SHP77 (cell line): ENCODE measurements around the gene TREML2.
A peak's percentile ranks its signal among the peaks of the same experiment; 100 is the strongest.
"Not testable (repeated sequence)": the region's sequence is repeated elsewhere in the genome, so short reads cannot be mapped to it uniquely, and the experiment has no call there.

Source experiments
- DNase-seq, 2 experiments: peaks; one replicate each; lab custom pipeline; 2025; lab: John Stamatoyannopoulos, UW

The TREML2 gene

DNA sequence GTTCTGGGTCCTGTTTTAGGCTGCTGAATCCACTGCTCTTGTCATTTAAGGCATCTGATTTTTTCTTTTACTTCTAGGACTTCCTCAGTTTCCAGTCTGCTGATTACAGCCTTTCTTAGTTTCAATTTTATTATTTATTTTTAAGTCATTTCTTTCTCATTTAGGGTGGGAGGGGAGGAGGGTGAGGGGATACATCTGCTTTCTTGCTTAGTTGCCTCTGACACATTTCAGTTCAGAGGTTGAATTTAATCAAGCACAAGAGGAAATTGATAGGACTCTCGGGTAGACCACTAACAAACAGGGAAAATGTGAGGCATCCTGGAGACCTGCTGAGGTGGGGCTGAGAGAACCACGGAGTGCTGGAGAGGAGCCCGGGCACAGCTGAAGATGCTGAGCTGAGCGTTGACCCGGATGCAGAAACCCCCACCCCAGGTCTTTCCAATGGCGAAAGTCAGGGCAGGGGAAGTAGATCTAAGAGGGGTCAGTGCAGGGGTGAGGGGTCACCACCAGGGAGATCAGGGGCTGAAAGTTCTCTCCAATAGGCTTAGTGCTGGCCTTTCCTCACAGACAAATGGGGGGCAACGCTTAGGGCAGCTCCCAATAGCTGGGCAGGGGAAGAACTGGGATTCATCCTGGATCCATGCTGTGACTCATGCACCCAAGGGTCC, 7.6 kb upstream of the TREML2 start:
- DNase-seq: no peak

DNA sequence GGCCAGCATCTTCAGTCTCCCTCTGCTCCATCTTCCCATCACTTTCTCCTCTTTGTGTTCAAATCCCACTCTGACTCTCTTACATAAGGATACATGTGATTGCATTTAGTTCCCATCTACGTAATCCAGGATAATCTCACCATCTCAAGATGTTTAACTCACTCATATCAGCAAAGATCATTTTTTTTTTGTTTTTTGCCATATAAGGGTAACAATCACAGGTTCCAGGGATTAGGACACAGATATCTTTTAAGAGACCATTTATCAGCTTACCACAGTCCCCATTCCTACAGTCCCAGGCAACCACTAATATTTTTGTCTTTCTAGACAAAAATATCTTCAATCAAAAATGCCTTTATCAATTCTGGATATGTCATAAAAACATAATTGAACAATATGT, 3.2 kb upstream of the TREML2 start:
- no peak for DNase-seq

DNA sequence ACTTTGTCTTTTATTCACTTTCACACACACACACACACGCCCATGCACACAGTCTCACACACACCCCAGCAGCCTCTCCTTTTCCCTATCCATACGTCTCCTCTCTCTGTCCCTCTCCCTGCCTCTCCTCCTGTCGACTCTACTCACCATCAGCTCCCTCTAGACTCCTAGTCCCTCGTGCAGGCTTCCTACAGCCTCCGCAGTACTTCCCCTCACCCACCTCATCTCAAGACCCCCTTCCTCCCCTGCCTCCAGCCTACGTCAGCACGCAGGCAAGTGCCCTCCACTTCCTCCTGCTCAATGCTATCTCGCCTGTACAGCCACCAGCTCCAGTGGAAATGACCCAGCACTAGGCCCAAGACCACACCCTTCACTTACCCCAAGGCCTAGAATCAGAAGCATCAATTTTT, 820 bp upstream of the TREML2 start:
- no peak for DNase-seq

DNA sequence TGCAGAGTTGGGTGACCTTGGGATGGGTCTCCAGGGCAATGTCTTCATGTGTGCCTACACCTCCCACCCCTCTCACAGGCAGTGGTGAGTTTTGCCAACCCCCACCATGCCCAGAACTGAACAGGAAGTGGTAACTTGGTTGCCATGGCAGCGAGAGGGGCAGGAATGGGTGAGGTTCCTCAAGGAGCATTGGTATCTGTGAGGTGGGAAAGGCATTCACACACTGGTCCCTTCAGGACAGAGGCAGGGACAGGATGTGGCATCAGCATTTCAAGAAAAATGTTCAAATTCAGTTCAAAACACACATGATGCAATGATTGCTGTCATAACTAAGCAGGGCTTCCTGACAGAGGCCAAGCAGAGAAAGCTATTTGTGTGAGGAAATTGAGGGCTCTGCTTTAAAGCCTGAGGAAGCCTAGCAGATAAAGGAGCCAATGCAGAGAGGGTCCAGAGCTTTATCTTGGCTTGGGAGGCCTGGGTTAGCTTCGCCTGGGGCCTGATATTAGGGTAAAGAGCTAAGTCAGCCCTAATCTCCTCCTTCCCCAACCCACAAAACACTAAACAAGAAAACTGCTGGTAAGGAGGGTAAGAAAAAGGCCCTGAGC, 551 bp downstream of the TREML2 start:
- DNase-seq: no peak

DNA sequence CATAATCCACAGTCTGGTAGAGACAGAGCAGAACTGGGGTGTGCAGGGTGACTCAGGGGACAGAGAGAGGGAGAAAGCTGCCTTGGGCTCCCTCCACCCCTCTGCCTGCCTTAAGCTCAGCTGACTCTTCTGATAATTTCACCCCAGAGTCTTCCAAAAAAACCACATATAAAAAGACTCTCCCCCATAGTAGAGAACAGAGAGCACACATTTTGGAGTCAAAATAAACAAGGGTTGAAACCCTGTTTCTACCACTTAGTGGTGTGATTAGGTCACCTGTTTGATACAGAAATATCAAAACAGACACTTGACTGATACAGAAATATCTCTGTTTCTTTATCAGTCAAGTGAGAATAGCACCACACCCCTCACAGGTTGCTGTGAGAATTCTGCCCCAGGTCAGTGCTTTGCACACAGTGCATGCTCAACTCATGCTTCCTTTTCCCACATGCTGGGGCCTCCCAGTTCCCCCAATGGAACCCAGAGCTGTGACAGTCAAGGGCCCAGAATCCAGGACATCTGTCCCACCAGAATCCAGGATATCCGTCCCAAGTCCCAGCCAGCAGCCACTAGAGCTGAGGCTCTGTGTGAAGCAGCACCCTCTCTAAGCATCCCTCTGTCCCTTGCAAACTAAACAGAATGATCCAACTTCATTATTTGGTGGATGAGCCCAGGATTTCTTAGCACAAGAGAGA, 1.2 kb downstream of the TREML2 start:
- no peak for DNase-seq

DNA sequence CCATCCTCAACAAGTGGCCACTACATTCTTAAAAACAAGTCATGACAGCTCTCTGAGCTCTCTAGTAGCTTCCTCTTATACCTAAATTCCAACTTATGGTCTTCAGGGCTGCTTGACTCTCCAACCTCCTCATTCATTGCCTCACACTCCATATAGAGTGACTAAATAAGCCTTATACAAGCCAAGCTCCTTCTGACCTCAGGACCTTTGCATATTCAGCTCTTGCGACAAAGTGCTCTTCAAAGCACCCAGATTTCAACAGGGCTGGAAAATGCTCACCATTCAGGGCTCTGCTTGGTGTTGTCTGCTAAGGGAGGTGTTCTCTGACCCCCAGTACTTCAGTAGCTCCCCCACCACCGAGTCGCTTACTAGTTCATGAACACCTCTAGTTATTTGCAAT, 3.7 kb downstream of the TREML2 start:
- no peak for DNase-seq

DNA sequence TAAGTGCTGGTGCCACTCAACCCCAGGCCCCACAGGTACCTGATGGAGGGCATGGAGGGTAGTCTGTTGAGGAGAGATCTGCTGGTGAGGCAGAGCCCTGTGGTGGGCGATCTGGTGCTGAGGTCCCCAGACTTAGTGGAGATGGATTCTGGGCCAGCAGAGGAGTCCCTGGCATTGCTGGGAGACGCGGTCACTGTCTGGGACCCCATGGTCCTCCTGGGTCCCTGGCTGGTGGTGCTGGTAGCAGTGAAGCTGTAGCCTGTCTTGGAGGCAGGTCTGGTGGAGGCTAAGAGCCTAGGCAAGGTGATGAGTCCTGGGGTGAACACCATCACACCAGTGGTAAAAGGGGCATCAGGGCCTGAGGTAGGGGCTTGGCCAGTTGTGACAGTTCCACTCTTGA, 6.6 kb downstream of the TREML2 start:
- DNase-seq: no peak

DNA sequence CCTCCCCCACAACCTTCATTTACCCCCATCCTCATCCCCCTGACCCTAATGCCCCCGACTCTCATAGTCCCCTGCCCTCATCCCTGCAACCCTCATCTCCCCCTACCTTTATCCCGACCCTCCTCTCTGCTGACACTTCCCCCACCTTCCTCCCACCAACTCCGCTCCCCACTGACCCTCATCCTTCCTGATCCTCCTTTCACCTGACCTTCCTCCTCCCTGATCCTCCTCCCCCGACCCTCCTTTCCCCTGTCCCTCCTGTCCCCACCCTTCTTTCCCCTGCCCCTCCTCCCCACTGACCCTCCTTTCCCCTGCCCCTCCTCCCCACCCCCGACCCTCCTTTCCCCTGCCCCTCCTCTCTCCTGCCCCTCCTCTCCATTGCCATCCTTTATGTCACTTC, 7.1 kb downstream of the TREML2 start:
- DNase-seq: no peak

DNA sequence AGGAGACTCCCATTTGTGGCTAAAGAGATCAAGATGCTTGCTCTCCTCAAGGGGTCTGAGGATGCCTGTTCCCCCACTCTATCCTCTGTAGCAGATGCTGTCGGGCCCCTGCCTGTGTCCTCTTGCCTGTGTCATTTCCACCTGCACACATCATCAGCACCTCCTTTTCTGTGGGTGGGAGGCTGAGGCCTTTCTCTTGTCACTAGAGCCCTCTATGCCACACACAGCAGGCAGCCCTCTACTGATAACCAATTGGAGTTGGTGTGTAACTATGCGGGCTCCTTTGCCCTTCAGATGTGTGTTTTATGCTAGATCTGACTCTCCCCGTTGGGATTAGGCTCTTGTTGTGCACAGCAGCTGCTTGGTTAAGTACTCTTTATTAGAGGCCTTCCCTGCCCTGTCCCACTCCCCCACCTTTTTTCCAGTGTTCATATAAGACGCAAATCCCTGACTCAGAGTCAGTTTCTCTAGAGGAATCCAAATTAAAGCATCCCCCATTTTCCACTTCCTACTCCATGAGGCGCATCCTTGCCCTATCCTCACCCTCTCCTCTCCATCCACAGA, 7.7 kb downstream of the TREML2 start:
- no peak for DNase-seq

DNA sequence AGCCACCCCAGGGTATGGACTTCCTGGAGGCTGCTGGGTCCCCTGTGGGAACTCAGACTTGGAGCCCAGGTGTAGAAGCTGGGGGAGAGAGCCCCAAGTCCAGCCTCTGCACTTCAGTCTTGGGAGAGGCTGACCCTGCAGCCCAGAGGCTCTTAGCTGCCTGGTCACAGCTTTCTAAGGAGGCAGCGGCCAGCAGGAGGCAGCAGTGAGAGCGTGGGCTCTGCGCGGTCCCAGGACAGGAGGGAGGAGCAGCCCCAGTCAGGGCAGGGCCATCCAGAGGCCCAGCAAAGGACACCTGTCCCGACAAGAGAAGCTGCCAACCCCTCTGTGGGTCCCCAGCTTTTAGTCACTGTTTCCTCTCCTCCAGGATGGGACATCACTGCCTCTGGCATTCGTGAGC, 9.4 kb downstream of the TREML2 start:
- no peak for DNase-seq

DNA sequence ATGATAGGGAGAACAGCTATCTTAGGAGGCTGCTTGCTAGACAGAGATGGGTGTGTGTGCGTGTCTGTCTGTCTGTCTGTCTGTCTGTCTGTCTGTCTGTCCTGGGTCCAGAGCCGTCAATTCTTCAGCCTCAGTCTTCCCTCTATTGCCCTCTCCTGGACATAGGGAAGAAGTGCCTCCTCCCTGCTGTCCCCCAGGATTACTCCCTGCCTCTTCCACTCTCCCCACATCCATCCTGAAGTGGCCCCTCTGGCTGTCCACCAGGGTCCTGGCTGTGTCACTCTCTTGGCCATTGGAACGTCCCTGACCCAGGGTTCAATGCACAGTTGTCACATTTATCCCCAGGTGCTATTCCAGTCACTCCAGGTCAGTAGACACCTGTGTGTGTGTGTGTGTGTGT, 10.2 kb downstream of the TREML2 start:
- DNase-seq: no peak

DNA sequence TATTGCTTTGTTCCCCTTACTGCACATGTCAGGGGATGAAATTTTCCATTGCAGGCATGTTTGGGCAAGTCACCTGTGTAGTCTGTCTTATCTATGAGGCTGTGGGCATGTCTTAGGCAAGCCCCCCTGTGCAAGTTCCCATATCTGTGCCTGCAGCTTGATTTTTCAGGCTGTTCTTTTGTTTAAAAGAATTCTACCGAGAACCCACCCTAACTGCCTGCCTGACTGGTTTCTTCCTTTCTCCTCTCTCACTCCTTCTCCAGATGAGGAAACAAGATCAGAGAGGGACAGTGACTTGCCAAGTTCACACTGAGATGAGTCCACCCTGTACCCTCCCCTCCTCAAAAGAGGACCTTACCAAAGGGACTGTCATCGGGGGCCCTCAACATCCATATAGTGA, 11.0 kb downstream of the TREML2 start:
- DNase-seq: no peak

DNA sequence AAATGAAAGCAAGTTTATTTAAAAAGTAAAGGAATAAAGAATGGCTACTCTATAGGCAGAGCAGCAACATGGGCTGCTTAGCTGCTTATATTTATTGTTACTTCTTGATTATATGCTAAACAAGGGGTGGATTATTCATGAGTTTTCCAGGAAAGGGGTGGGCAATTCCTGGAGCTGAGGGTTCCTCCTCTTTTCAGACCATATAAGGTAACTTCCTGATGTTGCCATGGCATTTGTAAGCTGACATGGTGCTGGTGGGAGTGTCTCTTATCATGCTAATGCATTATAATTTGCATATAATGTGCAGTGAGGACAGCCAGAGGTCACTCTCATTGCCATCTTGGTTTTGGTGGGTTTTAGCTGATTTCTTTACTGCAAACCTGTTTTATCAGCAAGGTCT, 11.9 kb downstream of the TREML2 start:
- not testable (repeated sequence) for DNase-seq

DNA sequence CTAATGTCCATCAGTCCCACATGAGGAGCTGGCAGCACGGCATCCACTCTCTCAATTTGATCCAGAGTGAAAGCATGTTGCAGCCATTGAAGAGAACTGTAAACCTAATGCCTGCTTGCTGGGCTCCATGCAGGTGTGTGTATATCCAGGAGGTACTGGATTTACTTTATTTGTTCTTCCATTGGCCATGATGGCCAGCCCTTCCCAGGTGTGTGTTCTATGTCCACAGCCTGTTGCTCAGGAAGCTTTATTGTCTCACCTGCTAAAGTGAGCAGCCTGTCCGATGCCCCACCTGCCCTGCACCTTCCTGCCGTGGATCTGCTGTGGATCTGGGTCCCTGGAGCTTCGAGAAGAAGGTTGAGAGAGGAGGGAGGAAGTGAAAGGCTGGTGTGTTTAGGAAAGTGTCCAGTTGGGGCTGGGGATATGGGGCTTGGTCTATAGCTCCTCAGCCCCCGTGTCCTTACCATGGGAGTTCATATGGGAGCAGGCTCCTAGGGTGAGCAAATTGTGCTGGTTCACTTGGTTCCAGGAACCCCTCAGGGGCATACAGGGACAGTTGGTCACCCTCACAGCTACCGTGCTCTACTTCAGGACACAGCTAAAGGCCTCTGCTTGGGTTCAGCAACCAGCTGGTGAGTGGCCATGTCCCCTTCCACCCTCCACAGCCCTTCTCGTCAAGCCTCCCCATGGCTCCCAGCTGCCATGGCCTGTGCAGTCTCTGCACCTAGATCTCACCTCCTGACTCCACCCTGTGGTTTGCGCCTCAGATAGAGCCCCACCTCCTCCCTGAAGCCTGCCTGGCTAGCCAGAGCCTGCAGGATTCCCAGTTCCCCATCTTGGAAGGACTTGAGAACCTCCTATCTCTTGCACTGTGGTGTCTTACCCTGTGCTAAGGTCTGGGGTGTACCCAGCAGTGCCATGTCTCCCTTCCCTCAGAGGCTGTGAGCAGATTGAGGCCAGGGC, 12.7 kb downstream of the TREML2 start:
- no peak for DNase-seq

DNA sequence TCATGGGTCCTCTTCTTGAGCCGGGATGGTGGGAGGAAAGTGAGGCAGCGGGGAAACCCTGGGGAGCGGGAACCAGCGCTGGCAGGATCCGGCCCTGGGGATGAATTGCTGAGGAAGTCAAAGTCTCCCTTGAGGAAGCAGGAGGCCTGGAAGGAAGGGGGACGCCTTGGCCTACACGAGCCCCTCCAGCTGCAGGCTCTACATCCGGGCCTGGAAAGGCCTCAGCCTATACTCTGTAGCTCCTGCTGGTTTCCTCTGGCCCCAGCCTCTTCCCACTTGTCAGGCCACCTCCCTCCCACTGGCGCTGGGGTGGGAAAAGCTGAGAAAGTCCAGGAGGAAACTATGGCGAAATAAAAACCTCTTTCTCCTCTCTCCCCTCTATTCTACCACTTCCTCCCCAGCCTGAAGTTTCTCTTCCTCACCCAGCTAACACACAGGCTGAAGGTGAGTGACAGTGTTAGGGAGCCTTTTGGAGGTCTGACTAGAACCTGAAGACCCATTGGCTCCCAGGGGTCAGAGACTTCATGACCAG, 14.9 kb downstream of the TREML2 start:
- no peak for DNase-seq

DNA sequence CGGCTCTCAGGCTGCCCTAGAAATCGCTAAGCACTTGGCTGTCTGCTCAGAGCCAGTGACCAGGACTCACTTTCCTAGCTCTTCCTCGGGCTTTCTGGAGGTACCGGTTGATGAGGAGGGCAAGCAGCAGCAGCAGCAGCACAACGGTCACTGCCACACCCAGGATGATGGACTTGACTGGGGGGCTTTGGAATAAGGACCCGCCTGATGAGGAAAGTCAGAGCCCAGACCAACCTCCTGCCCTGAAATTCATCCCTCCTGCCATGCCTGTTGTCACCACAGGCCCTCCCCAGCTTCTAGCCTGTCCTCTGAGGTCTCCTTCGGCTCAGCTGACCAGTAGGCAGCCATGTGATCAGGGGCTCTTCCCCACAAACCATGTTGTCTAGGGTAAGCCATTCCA, 16.2 kb downstream of the TREML2 start:
- DNase-seq: no peak

DNA sequence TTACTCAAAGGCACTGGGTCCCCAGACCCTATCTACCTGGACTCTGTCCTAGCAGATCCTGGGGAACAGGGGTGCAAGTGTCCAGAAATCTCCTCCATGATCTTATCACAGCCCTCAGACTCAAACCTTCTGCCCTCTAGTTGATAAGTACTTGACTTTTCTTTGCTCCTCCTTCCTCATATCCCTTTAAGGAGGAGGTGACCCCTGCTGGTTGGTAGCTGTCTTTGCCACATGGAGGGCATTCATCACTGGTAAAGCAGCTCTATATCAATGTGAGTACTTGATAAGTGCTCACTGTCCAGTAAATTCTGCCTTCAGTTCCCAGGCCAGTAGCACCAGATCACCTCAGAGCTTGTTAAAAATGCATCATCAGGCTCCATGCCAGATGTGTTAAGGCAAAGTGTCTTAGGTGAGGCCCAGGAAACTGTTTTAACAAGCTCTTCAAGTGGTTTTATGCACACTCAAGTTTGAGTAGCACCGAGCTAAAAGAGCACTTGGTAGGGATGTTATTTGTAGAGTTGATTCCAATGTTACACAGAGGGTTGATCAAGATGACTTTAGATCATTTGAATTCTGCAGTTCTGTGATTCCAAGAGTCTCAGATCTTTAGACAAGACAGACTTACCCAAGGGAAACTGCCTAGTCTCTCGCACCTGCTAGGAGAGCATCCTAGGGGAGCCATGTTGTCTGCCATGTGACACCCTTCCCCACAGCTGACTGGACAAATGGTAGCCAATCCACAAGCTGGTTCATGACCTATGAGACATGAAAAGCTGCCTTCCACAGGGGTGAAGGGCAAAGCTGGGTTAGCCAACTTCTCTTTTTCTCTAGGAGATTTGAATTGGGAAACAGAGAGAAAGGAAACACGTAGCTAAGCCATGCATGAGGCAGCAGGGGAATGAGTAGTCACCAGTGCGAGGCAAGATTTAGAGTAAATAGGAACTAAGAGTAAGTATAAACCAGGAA, 18.6 kb downstream of the TREML2 start:
- DNase-seq: peak; percentile 44 to 47

DNA sequence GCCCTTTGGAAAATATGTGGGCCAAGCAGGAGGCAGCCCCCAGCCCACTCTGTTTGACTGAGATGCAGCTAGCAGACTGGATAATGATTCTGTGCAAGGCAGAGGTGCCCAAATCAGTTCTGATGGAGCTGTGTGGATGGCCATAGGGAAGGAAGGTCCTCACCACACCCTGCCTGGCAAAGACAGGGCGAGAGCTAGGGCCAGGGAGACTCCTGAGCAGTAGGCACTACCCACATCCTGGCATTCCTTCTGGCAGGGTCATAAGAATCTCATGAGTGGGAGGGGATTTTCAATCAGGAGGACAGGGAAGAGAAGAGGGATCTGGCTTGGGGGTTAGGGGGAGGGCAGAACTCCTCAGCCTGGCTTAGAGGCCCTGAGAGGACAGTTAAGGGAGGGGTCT, 19.4 kb downstream of the TREML2 start:
- no peak for DNase-seq

DNA sequence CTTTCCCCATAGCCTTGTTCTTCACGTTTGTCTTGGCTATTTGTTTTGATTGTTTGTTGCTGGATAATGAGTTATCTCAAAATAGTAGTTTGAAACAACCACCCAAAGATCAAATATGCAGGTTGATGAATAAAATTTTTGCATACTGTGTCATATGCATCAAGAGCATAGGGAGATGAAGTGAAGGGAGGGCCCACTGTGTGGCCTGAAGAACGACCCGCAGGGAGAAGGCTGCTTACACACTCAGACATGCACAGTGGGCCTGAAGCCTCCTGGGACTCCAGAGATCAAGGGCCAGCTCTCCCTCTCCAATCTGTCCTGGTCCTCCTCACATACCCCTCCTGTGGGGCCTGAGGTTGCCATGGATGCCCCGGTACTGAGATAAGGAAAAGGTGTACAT, 21.8 kb downstream of the TREML2 start:
- DNase-seq: no peak

DNA sequence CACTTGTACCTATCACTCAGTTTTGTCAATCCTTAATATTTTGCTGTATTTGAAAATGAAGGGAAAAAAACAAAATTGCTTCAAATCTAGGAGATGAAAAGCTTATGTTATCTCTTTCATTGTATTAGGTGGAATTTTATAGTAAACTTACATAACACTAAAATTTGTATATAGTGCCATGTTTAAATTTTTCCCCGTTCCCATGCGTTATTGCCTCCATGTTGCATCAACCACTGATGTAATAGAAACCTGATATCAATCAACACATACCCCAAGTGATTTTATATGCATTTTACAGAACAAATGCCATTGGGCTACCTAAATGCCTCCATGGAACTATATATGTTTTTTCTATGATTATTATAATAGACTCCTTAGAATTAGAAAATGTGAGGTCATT, 23.3 kb downstream of the TREML2 start:
- no peak for DNase-seq

DNA sequence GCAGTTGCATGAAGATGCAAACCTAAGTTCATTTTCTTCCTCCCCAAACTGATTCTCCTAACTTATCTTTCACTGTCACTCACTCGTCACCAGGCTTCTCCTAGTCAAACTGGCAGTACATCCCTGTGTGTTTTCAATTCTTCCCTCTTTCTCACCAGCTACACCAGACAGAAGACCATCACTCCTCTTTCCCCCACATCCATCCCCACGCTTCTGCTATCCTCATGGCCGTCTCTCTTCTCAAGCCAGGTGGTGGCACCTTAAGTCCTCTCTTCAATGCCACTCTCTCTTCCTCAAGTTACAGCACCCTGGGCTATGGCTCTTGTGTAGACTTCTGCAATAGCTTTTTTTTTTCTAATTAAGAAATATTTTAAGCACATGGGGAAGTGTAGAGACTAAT, 23.7 kb downstream of the TREML2 start:
- no peak for DNase-seq
